GM21447 (cell line): ENCODE results near the gene RCE1.

Experiments
- ATAC-seq: cut with Tn5 transposase; IDR thresholded peaks from one replicate; pipeline ENCODE4 v1.9.1; 2021; ENCODE audit not compliant: unreplicated experiment

RCE1 gene

DNA sequence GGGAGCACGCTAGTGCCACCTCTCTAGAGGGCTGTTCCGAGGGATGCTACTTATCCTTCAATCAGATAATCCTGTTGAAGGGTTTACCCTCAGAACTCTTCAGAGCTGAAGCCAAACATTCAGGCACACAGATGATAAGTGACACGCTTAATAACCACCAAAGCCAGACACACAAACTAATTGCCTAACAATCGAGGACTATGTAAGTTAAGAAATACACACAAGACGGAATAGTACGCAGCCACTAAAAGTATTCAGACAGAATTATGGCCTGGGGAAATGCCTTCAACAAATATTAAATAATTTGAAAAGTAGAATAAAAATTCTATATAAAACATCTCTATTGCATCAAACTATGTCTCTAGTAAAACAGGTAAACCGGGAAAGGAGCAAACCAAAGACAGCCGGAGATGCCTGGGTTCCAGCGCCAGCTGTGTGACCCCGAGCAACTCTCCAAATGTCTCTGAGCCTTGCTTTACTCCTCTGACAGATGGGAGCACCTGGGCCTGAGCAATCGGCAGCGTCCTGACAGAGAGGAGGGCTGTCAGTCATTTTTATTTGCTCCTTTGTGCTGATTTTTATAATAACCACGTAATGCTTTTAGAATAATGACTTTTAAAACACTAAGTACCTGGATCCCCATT lies 25.0 kb downstream of the RCE1 start:
- no peak for ATAC-seq

DNA sequence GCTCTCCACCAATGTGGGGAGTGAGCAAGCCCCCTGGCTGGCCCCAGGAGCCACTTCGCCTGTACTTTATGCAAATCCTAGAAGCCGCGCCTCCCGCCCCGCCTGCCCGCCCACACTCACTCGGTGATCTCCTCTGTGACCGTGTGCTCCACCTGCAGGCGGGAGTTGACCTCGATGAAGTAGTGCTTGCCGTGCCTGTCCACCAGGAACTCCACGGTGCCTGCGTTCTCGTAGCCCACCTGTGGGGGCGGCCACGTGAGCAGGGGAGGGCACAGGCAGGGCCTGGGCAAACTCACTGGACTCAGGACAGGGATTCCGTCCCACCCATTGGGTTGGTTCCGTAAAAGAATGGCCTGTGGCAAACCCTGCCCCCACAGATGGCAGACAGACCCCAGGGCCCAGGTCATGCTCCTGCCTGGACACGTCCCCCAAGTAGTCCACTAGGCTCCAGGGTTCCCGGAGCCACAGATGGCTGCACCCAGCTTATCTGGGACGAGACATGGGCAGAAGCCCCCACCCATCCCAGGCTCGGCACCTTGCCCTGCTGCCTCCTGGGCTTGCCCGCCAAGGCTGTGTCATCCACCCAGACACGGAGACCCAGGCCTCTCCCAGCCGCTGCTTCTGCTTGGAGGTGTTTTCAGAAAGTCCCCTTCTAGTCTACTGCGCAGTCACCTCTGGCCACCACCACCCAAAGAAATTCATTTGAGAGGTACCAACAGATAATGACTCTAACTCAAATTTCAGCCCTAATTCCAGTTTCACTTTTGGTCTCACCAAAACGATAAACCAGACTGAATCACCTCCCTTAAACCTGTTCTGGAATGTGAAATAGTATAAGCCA lies 25.7 kb downstream of the RCE1 start:
- ATAC-seq: peak; percentile 91

DNA sequence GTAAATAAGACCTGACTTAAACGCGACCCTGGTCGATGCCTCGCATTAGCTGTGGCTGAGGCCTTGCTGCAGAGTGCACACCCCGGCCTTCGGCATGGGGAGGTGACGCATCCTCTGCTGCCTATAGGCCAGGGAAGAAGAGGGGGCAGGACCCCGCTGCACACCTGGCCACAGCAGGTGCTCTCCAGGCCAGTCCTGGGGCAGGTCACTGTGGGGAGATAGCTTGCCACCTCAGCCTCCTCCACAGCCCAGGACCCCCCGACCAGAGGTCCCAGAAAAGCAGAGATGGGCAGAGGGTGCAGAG lies 26.3 kb downstream of the RCE1 start:
- no peak for ATAC-seq

DNA sequence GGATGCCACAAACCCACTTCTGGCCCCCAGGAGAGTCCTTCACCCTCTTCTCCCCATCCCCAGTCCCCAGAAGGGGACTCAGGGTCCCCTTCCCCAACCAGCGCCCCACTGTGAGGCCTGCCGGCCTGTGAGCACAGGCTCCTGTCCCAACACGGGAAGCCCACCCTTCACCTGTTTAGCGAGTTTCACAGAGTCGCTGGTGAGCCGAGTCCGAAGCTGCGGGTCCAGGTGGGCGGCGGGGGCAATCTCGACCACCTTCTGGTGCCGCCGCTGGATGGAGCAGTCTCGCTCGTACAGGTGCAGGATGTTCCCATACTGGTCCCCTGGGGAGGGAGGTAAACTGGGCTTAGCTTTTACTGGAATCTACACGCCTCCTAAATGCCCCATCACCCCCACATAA lies 26.9 kb downstream of the RCE1 start:
- no peak for ATAC-seq

DNA sequence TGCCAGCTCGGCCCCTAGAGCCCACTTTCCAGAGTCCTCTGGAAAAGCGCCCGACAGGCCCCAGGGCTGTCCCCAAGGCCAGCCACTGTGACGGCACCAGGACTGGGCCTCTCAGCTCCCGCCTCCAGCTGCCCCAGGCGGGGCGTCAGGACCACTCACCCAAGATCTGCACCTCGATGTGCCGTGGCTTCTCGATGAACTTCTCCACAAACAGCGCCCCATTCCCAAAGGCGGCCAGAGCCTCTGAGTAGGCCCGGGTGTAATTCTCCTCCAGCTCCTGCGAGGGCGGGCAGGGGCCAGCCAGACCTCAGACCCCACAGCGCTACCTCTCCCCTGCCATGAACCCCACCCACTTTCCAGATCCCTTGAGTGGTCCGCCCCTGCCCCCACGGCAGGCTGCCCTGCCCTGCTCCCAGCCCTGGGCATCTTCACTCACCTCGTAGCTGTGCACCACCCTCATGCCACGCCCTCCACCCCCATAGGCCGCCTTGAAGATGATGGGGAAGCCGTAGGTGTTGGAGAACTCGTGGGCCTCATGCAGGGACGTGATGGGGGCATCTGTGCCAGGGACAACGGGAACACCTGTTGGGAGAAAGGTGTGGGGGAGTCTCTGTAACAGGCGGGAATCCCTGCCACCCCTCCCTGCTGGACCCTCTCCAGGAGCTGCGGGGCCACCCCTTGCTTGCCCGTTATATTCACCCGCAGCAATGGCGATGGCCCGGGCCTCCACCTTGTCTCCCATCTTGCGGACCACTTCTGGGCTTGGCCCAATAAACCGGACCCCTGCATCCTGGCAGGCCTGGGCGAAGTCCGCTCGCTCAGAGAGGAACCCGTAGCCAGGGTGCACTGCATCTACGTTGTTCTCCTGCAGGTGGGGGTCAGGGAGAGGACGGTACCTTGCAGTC lies 27.6 kb downstream of the RCE1 start:
- no peak for ATAC-seq

DNA sequence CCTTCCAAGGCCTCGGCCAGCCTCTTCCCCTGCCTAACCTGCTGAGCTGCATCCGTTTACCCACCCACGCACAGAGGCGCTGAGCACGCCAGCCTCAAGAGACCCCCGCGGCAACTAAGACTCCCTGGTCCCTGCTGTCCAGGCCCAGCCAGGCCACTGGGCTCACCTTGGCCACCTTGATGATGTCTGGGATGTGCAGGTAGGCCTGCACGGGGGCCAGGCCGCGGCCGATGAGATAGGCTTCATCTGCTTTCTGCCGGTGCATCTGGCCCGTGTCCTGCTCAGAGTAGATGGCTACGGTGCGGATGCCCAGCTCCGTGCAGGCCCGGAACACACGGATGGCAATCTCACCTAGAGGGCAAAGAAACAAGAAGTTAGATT lies 28.3 kb downstream of the RCE1 start:
- ATAC-seq: no peak

DNA sequence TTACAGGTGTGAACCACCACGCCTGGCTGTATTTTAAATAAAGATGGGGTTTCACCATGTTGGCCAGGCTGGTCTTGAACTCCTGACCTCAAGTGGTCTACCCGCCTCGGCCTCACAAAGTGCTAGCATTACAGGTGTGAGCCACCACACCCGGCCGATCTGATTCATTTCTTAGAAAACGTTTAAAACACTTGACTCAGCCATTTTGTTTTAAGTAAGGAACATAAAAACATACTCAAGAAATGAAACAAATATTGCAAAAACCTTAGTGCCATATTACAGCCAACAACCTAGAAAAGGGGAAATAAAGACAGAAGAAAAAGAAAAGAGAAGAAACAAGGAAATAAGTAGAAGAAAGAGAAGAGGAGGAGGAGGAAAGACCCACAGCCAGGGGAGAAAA lies 31.0 kb downstream of the RCE1 start:
- no peak for ATAC-seq

DNA sequence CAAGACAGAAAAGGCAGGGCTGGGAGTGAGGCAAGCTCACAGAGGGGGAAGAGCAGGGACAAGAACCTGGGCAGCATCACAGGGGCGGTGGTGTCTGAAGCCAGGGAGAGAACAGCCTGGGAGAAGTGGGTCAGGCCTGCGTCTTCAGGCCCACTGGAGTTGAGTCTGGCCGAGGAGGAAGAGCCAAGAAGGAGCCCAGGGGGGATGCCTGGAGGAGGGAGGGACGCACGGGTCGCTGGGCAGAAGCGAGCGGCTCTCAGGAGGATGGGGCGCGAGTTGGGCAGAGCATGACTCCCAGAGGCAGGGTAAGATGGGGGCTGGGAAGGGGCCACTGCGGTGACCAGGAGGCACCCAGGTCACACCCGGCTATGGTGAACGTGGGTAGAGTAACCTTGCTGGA lies 32.1 kb downstream of the RCE1 start:
- ATAC-seq: no peak

DNA sequence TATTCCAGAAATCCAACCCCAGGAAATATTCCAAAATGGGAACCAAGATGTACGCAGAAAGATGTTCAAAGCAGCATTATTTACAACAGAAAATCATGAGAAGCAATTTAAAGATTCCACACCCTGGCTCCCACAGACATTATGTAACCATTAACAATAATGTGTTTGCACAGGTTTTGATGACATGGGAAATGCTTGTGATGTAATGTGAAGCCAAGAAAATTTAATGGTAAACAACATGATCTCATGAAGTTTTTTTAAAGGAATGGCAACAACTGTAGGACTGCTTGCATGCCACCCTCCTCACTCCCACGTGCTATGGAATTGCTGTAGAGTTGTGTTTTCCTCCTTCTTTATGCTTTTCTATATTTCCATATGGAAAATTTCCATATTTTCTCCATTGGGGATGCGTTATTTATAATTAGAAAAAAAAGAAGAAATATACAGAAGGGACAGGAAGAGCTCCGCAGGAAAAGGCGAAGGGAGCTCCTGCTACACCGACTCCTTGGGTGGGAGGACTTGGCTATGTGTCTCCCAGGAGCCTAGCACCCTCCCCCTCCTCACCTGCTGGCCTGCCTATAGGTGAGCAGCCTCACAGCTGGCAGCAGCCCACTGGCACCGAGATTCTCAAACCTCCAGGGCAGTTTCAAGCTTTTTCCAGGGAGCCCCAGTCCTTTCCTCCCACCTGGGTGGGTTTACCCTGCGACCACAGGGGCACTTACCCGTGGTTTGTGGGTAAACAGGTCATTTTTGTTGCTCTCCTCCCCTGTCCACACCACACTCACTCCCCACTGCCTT lies 34.5 kb downstream of the RCE1 start:
- no peak for ATAC-seq

DNA sequence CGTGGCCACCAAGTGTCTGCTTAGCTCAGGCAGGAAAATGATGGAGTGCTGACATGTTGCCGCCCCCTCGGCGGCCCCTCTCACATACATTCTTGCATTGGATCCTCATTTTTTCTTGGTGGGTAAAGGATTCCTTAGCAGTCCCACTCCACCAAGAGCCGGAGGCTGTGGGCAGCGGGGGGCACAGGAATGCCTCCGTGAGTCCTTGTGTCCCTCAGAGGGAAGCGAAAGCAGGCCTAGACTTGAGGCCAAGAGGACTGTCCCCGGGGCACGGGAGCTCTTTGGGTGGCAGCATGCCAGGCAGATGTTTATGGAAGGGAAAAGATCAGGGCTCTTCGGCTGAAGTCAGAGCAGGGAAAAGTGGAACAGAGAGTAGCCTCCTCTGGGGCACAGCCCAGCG lies 35.2 kb downstream of the RCE1 start:
- no peak for ATAC-seq

DNA sequence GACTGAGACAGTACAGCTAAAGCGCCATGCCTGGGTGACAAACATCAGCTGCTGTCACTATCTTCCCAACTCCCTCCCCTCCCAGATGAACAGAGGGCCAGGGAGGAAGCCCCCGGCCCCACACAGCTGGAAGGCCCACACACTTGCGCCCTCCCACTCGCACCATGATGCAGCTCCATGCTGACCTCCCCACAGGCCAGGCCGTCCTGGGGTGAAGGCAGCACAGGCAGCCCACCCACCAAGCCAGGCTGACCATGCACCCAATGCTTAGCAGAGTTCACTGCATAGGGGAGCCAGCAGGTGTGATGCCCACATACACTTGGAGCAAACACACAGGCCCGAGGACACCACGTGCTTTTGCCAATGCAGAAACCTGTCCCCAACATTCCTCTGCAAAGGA lies 35.8 kb downstream of the RCE1 start:
- ATAC-seq: no peak

DNA sequence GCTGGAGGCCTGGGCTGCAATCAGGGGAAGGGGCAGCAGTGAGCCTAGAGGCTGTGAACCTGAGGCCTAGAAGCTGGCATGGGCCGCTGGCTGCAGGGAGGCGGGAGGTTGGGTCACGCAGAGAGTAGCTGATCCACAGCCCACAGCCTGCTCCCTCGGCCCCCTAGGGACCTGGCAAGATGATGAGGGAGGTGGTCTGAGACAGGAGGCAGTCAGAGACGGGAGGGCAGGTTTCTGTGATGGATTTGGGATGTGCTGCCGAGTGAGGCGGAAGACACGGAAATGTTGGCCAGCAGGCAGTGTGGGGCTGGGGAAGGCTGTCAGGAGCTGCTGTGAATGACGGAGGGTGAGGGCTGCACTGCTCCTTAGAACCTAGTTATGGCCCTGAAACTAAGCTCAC lies 36.3 kb downstream of the RCE1 start:
- ATAC-seq: no peak

DNA sequence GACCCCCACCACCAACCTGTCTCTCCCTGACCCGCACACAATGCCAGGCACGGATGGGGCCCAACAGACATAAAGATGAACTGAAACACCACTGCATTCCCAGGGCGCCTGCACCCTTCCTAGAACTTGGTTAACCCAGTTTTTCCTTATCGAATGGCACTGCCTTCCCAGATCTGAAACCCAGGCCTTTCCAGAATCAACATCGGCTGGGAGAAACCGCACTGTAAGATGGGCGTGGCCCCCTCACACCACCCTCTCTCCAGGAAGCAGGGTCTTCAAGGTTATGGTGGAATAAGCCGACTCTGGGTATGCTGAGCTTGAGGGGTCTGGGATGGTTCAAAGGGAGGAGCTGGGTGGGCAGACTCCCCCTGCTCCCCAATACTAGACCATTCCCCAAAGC lies 36.8 kb downstream of the RCE1 start:
- no peak for ATAC-seq

DNA sequence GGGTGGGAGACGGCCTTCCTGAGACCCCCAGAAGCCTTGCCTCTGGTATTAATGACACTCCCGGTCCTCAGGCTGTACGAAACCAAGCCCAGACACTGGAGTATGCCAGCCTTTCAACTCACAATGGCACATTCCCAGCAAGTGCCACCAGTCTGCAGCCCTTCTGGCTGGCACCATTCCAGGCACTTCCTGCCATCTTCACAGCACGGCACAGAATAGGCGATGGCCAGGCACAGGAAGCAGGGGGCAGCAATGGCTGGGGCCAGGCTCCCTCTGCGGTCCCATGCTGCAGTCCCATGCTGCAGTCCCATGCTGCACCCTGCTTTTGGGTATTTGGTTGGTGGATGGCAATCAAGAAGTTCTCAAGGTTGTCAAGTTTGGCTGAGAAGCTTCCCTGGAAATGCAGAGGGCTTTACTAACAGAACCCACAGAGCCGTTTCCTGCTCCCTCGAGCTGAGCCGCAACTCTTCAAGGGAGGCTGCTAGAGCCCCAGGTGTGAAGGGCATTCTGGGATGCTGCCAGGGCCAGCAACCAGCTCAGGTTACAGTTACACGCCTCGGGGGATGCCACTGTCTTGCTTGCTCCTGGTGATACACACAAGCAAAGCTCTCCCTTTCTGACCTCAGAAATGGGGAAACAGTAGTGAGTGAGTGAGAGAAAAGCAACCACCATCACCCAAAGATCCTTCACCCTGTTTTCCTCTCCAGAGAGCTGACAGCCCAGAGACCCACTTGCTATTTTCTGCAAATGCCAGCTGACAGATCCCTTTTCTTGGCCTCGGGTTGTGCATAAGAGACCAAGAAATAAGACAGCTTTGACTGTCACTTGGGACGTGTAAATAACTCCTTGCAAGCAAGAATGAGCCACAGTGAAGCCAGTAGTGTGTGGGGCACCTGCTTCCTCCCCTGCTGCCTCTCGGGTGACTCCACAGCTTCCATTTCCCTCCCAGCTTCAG lies 37.5 kb downstream of the RCE1 start:
- ATAC-seq: no peak

DNA sequence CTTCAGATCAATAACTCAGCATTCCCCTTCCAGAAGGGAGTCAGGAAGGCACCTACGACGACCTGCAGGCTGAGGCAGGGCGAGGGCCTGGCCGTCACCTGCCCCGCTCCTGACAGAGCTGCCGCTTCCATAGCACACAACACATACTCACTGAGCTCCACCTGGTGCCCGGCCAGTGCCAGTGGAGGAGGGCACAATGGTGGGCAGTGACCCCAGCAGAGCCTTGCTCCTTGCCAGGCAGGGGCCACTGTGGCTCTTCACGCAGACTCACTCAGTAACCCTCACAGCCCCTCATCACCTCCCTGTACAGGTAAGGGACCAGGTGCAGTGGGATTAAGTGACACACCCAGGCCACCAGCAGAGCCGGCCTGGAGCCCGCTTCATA lies 38.2 kb downstream of the RCE1 start:
- no peak for ATAC-seq

DNA sequence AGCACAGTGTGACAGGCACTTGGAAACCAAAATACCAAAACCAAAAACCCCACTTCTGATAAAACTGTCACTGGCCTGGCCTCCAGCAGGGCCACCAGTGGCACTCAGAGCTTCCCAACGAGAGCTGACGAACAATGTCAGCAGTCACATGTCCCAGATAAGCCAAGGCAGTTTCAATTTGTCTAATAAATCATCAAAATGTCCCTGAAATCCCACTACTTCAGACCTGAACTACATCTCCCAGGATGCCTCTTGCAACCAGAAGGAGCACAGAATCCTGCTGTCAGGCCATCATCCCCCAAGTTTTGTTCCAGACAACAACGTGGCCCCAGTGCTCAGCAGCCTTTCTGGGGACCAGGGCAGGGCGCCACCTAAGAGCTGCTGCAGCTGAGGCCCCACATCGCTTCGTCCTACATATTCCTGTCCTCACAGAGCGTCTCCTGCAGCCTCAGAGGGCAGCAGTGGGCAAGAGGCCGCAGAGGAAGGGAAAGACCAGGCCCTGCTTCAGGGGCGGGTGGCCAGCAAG lies 38.7 kb downstream of the RCE1 start:
- no peak for ATAC-seq

DNA sequence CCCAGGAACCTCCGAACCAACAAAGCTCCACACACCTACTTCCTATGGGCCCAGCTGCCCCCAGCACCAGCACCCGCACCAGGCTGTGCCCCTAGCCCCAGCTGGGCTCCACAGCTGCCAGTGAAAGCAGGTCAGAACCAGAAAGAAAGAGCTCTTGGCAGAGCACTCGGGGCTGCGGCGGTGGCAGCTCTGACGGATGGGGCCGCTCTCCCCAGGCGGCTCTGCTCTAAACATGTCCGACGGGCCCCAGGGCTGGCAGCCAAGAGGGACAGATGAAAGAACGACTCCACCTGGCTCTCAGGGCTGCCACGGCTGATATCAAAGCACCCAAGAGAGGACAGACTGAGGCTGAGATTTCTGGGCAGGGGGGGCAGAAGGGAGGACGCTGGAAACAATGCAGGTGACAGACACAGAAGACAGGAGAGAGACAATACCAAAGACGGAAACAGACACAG lies 39.3 kb downstream of the RCE1 start:
- no peak for ATAC-seq

DNA sequence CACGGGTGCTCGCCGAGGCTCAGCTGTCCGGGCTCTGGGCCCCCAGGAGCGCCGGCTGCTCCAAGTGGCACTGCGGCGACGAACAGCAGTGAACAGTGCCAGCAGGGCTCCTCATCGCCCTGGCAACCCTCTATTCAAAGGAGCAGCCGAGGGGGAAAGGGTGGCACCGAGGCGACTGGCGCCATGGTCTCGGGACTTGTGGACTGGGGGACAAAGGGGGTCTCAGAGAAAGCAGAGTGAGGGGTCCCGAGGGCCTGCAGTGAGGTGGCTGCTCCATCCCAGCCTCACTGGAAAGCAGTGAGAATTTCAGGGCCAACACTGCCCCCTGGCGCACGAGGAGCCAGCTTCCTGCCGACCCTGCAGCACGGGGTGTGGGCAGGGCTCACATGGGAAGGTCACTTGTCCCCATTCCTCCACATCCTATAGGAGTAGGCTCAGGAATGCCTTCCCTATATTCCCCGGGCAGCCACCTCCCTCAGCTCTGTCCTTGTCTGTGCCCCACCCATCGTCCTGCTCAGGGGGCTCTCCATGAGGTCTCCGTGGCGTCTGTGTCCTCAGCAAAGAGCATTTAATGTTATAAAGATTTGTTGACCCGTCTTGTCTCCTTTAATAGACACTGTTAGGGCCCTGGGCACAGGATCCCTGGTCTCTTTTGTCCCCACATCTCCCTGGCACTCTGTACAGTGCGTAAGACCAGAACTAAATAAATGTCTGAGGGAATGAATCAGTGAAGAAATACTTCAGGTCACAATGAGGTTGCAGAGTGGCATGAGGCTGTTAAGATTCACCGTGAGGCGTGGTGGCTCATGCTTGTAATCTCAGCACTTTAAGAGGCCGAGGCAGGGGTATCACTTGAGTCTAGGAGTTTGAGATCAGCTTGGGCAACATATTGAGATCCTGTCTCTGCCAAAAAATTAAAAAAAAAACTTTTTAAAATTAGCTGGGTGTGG lies 40.0 kb downstream of the RCE1 start:
- ATAC-seq: no peak

DNA sequence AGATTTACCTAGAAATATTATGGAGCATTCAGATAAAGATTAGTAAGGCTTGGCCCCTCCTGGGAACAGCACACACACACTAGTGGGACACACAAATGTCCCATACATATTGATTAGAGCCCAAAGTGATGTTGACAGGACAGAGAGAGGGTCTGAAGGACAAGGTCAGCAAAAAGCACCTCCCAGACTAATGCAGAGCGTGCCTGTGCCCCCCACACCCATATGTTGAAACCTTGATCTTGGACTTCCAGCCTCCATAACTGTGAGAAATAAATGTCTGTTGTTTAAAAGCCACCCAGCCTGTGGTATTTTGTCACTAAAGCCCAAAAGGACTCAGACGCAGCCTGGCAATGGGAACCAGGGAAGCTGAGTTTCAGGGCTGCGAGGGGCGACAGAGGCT lies 41.2 kb downstream of the RCE1 start:
- ATAC-seq: no peak
